HEK293T (cell line): ENCODE results near the gene TCF7.

Experiments used
- CTCF ChIA-PET: fragments of 350-600 bp; formaldehyde crosslinking; extraction: SDS; loops from one replicate; lab custom pipeline; 2021; ENCODE audit warnings: antibody characterized with exemption, inconsistent platforms; lab: Yijun Ruan, JAX
- POLR2A ChIA-PET: fragments of 350-600 bp; formaldehyde crosslinking; extraction: SDS; loops from one replicate; lab custom pipeline; 2020; ENCODE audit warnings: antibody characterized with exemption, inconsistent platforms; lab: Yijun Ruan, JAX
- DNase-seq: peaks from one replicate; pipeline ENCODE4 v3.0.0; 2012; ENCODE audit warnings: mixed read lengths; ENCODE audit errors: extremely low spot score
- ARNT ChIP-seq: fragments of 450-650 bp; IDR thresholded peaks from 2 replicates; pipeline ENCODE4 v1.6.1; 2017; ENCODE audit warnings: mild to moderate bottlenecking
- BHLHE40 ChIP-seq: fragments of 450-650 bp; IDR thresholded peaks from 2 replicates; pipeline ENCODE4 v1.6.1; 2016; ENCODE audit warnings: mild to moderate bottlenecking, moderate library complexity, borderline replicate concordance
- CTBP1 ChIP-seq: fragments of 450-650 bp; IDR thresholded peaks from 2 replicates; pipeline ENCODE4 v1.6.1; 2016; ENCODE audit warnings: borderline replicate concordance
- ELF4 ChIP-seq: fragments of 450-650 bp; IDR thresholded peaks from 2 replicates; pipeline ENCODE4 v1.6.1; 2017; ENCODE audit warnings: antibody characterized with exemption
- FOXA1 ChIP-seq: fragments of 450-650 bp; IDR thresholded peaks from 2 replicates; pipeline ENCODE4 v1.6.1; 2016; ENCODE audit warnings: mild to moderate bottlenecking
- FOXK2 ChIP-seq: fragments of 450-650 bp; IDR thresholded peaks from 2 replicates; pipeline ENCODE4 v1.6.1; 2016; ENCODE audit warnings: mild to moderate bottlenecking
- FOXM1 ChIP-seq: fragments of 450-650 bp; IDR thresholded peaks from 2 replicates; pipeline ENCODE4 v1.6.1; 2017; ENCODE audit warnings: mild to moderate bottlenecking, borderline replicate concordance
- HDGF ChIP-seq: fragments of 450-650 bp; IDR thresholded peaks from 2 replicates; pipeline ENCODE4 v1.6.1; 2017; ENCODE audit warnings: antibody characterized with exemption, borderline replicate concordance
- L3MBTL2 ChIP-seq: fragments of 450-650 bp; conservative IDR thresholded peaks from 2 replicates; pipeline ENCODE4 v1.6.1; 2016; ENCODE audit warnings: mild to moderate bottlenecking
- LEF1 ChIP-seq: fragments of 450-650 bp; IDR thresholded peaks from 2 replicates; pipeline ENCODE4 v1.6.1; 2017; ENCODE audit warnings: mild to moderate bottlenecking, borderline replicate concordance
- NFRKB ChIP-seq: fragments of 450-650 bp; IDR thresholded peaks from 2 replicates; pipeline ENCODE4 v1.6.1; 2016; ENCODE audit warnings: mild to moderate bottlenecking, moderate library complexity
- PKNOX1 ChIP-seq: fragments of 450-650 bp; IDR thresholded peaks from 2 replicates; pipeline ENCODE4 v1.6.1; 2016
- SP1 ChIP-seq: fragments of 450-650 bp; IDR thresholded peaks from 2 replicates; pipeline ENCODE4 v1.6.1; 2017
- SUZ12 ChIP-seq: fragments of 450-650 bp; IDR thresholded peaks from 2 replicates; pipeline ENCODE4 v1.6.1; 2016; ENCODE audit warnings: mild to moderate bottlenecking
- TARDBP ChIP-seq: fragments of 450-650 bp; IDR thresholded peaks from 2 replicates; pipeline ENCODE4 v1.6.1; 2016
- ZNF384 ChIP-seq: fragments of 450-650 bp; IDR thresholded peaks from 2 replicates; pipeline ENCODE4 v1.6.1; 2016

The TCF7 gene

GRCh38 chr5:134086943-134087305 lies 27.6 kb upstream of the TCF7 start:
- ChIA-PET CTCF (no interaction called here), POLR2A (no interaction called here)
- TF ChIP-seq SUZ12 (no peak), BHLHE40 (no peak), FOXA1 (no peak), TARDBP (no peak), FOXK2 (no peak), LEF1 (no peak), ARNT (no peak)
- DNase-seq: no peak

GRCh38 chr5:134088291-134088690 lies 26.2 kb upstream of the TCF7 start:
- CTCF ChIA-PET: no interaction called here
- POLR2A ChIA-PET: no interaction called here
- no peak for DNase-seq
- no peak for TF ChIP-seq LEF1
- TF ChIP-seq FOXA1: no peak
- TF ChIP-seq SP1: no peak
- TF ChIP-seq L3MBTL2: no peak
- no peak for TF ChIP-seq PKNOX1
- no peak for TF ChIP-seq TARDBP

GRCh38 chr5:134088994-134089560 lies 25.4 kb upstream of the TCF7 start:
- ChIA-PET POLR2A (no interaction called here), CTCF (interaction anchor here (1.5 kb wide), 2 partner anchors 13 to 49 kb away, joined by 3 to 7 read pairs; no protein-coding TSS in a partner anchor)
- TF ChIP-seq HDGF (no peak), BHLHE40 (no peak), SP1 (no peak), FOXM1 (no peak), TARDBP (no peak), CTBP1 (no peak), LEF1 (no peak), SUZ12 (no peak), FOXK2 (no peak), ARNT (no peak), FOXA1 (no peak), NFRKB (no peak), L3MBTL2 (no peak), PKNOX1 (no peak)
- no peak for DNase-seq

GRCh38 chr5:134090522-134090921 lies 24.0 kb upstream of the TCF7 start:
- POLR2A ChIA-PET: no interaction called here
- CTCF ChIA-PET: interaction anchor here (1.5 kb wide), 1 partner anchor 11 kb away, joined by 3 read pairs; no protein-coding TSS in a partner anchor

GRCh38 chr5:134091626-134092121 lies 22.8 kb upstream of the TCF7 start:
- DNase-seq: no peak
- CTCF ChIA-PET: no interaction called here
- TF ChIP-seq ELF4: no peak
- no peak for TF ChIP-seq FOXM1
- TF ChIP-seq ZNF384: no peak
- TF ChIP-seq PKNOX1: no peak
- TF ChIP-seq SP1: no peak
- TF ChIP-seq FOXK2: no peak
- no peak for TF ChIP-seq HDGF
- TF ChIP-seq ARNT: no peak
- no peak for TF ChIP-seq FOXA1
- no peak for TF ChIP-seq SUZ12
- no peak for TF ChIP-seq LEF1
- TF ChIP-seq TARDBP: no peak
- no peak for TF ChIP-seq CTBP1
- TF ChIP-seq NFRKB: no peak
- no peak for TF ChIP-seq BHLHE40
- TF ChIP-seq L3MBTL2: no peak
- POLR2A ChIA-PET: no interaction called here

More at GRCh38 chr5:134090522-134090921, 24.0 kb upstream of the TCF7 start:
- DNase-seq: no peak
- no peak for TF ChIP-seq ZNF384
- TF ChIP-seq FOXA1: no peak
- TF ChIP-seq CTBP1: no peak
- TF ChIP-seq SUZ12: no peak
- no peak for TF ChIP-seq TARDBP
- TF ChIP-seq ELF4: no peak
- TF ChIP-seq SP1: no peak
- TF ChIP-seq L3MBTL2: no peak
- no peak for TF ChIP-seq FOXM1
- no peak for TF ChIP-seq HDGF
- TF ChIP-seq FOXK2: no peak
- no peak for TF ChIP-seq BHLHE40
- TF ChIP-seq ARNT: no peak
- no peak for TF ChIP-seq NFRKB

- TF ChIP-seq NFRKB (no peak), L3MBTL2 (no peak), FOXA1 (no peak), CTBP1 (no peak), ARNT (no peak), TARDBP (no peak), LEF1 (no peak), ZNF384 (no peak), PKNOX1 (no peak), FOXK2 (no peak), BHLHE40 (no peak), ELF4 (no peak), SP1 (no peak), HDGF (no peak), FOXM1 (no peak), SUZ12 (no peak)
- no peak for DNase-seq
- POLR2A ChIA-PET: no interaction called here
- CTCF ChIA-PET: no interaction called here
Observed at GRCh38 chr5:134092875-134093274, 21.6 kb upstream of the TCF7 start.
